NCI-H1092 (cell line): ENCODE results near the gene WWOX.

Source experiments
- DNase-seq: peaks from one replicate; lab custom pipeline; 2025; lab: John Stamatoyannopoulos, UW

Gene WWOX

GRCh38 chr16:79181419-79181818 is 1082.0 kb downstream of the WWOX start:
- no peak for DNase-seq

DNA sequence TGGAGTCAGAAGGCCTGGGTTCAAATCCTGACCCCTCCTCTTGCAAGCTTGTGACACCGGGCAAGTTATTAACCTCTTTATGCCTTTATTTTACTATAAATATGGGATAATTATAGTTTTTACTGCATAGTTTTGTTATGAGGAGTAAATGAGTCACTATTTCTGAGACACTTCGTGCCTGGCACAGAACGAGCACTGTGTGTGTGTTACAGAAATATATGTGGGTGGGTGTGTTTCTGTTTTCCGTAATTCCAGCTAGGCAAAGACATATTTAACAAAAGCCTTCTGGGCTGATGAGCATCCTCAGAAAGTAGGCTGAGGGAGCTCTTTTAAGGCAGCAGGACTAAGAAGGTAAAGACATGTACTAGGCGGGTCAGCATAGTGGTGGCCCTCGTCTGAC is 1083.2 kb downstream of the WWOX start:
- no peak for DNase-seq

- DNase-seq, result no peak
Measured at GRCh38 chr16:79183571-79183970, 1084.1 kb downstream of the WWOX start.

GRCh38 chr16:79184464-79185030 is 1085.1 kb downstream of the WWOX start:
- no peak for DNase-seq

DNA sequence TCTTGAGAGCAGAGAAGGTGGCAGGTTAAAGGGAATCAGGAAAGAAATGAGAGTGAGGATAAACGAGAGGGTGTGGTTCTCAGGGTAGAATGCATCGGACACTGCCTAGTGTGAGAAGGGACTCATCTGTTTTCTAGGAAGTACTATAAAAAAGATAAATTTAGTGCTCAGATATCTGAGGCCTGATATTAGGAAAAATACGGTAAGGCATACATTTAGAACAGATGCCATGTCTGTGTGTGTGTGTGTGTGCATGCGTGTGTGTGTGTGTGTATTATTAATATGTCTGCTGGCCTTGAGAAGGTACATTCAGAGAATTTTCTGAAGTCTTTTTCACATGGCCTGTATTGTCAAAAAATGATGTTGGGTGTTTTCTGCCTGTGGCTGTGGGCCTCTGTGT is 1086.3 kb downstream of the WWOX start:
- DNase-seq, result no peak

- no peak for DNase-seq
Measured at GRCh38 chr16:79186196-79186595, 1086.7 kb downstream of the WWOX start.

DNA sequence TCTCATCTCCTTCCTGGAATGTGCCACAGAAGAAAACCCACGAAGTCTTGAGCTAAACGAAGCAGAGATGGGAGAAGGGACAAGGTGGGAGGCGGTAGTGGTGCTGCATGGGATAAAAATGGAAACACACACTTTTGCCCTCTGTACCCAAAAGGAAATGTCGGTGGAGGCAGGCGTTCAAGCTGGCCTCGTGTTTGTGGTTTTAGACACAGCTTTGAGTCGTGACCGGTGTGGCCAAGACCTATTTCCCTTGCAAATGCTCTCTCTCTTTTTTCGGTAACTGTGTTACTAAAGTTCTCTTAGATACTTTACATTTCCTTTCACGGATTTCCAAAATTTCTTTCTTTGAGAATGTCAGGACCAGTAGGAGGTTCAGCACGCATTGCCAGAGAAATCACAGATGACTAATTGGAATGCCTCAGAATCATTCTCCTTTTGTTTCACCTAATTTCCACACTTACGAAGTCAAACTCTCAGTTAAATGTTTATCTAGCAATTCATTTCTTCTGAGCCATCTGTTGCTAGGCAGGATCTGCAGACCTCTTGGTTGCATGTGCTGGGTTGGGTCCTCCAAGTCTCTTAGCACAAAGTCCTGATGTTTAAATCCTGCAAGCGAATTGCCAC is 1088.8 kb downstream of the WWOX start:
- no peak for DNase-seq

GRCh38 chr16:79188739-79189122 is 1089.3 kb downstream of the WWOX start:
- DNase-seq, result no peak

- DNase-seq, result no peak
Measured at GRCh38 chr16:79190542-79190941, 1091.1 kb downstream of the WWOX start.

DNA sequence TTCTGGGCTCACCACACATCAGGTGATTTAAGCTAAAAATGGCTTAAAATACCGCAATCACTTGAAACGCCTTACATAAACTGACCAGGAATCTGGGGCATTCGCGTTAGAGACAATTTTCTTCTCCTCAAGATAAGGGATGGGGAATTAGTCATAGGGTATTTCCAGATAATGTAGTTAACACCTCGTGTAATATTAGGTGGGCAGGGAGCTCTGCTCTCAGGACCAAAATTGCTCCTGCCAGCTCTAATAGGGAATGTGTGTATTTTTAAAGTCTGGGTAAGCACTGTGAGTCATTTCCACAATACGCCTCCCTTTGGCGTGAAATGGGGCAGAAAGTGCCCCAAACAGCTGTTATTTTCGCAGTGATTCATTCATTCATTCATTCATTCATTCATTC is 1092.5 kb downstream of the WWOX start:
- no peak for DNase-seq

DNA sequence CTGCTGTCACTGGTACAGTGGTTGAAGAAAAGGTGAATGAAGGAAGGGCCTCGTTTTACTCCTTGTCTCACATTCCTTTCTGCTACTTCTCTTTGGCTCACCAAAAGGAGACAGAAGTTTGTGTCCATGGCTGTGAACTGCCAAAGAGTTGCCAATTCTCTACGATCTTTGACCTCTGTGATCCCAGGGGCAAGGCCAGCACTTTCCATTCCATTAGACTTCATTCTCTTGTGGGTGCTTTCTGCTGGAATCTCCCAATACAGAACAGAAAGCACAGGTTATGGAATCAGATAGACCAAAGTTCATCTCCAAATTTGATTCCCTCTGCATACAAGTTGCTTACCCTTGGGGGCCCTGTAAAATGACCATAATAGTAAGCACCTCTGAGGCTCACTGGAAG is 1093.5 kb downstream of the WWOX start:
- DNase-seq, result no peak

DNA sequence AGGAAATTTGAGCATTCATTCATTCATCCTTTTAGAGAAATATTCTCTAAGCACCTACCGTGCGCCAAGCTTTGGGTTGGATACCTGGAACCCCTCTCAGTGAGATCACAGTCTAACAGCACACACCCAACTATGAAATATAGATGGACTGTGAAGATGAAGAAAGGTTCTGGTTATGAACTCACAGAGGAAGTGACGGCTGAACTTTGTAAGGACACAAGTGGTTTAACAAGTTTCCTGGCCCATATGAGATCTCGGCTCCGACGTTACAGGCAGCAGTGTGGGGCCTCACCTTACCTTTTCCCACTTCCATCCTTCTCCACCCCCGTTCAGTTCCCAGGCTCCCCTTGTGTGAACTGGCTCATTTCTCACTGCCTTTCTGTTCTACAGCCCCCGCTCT is 1094.8 kb downstream of the WWOX start:
- no peak for DNase-seq

GRCh38 chr16:79195938-79196337 is 1096.5 kb downstream of the WWOX start:
- DNase-seq, result no peak

DNA sequence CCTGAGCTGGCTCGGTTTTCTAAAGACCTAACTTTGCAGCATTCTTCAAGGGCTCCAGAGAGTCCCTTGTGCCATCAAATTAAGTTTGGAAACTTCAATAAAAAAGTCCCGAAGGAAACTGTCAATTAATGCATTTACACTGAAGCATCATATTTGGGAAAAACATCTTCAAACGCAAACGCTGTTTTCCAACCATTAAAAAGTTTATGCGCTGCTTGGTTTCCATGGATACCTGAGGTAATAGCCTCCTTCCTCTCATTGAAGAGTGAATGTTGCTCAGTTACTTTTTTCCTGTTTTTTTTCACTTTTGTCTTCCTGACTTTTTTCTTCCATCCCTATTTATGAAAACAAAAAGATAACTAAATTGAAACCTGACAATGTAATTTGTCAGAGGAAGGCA is 1102.0 kb downstream of the WWOX start:
- no peak for DNase-seq

DNA sequence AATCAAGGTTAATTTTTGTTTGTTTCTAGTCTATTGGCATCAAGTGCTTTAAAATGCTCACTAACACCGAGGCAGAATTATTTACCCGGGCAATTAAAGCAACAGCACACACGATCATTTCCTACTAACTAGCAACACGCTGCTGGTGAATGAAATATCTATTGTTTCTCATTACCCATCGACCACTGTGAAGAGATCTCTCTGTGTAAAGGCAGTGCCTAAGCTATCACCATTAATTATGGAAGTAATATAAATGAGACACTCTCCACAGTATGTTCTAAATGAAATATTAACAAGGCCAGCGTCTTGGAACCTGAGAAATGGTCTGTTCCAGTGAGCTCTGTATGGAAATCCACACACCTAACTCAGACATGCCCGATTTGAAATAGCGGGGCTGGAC is 1103.5 kb downstream of the WWOX start:
- no peak for DNase-seq

DNA sequence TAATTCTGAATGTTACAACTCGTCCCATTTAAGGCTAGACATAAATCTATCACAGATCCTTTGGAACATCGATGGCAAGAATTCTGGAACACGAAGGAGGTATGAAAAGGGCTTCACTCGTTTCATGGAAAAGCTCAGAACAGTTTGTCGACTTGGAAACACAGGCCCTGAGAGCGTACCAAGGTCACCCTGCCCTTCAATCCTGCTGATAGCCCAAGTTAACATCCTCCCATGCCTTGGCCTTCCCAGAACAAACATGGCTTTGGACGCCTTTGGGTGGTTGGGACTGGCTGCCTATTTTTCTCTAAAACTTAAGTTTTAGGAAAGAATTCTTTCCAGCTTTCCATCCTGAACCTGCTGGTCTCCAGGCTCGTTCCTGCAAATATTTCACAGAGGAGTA is 1105.0 kb downstream of the WWOX start:
- no peak for DNase-seq

GRCh38 chr16:79206889-79207288 is 1107.4 kb downstream of the WWOX start:
- no peak for DNase-seq

DNA sequence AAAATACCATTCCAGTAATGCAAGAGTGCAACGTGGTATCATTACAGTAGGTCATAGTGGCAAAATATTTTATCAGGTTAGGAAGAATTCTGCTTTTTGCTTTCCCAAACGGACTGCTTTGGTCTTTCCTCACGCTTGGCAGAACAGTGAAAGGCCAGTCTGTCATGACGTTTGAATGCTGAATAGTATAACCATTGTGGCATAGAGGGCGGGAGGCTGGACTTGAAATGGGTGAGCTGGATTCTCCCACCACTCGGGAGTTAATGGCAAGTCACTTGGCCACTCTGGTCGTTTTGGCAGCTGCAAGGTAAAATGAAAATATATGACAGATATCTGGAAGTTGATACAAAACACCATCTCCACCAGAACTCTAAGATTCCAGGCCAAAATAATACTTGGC is 1109.9 kb downstream of the WWOX start:
- no peak for DNase-seq

GRCh38 chr16:79210607-79211006 is 1111.2 kb downstream of the WWOX start:
- DNase-seq, result no peak

DNA sequence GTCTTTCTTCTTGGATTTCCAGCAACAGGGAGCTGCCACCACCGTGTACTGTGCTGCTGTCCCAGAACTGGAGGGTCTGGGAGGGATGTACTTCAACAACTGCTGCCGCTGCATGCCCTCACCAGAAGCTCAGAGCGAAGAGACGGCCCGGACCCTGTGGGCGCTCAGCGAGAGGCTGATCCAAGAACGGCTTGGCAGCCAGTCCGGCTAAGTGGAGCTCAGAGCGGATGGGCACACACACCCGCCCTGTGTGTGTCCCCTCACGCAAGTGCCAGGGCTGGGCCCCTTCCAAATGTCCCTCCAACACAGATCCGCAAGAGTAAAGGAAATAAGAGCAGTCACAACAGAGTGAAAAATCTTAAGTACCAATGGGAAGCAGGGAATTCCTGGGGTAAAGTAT is 1112.1 kb downstream of the WWOX start:
- DNase-seq, result no peak

GRCh38 chr16:79212114-79212791 is 1112.8 kb downstream of the WWOX start:
- no peak for DNase-seq

DNA sequence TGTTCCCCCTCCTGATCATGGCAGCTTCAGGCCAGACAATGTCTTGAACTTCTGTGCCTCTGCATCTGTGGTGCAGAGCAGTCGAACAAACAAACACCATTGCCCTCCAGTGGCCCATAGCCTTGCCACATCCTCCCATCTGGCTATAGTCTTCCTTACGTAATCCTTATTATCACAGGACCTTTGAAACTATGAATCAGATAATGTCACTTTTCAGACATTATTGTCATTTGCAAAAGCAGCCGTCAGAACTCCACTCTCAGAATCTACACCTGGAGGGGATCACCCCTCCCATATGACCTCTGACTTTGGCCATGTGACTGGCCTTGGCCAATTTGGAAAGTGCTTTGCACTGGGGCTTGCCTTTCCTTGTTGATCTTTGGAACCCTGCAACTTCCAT is 1113.8 kb downstream of the WWOX start:
- no peak for DNase-seq

DNA sequence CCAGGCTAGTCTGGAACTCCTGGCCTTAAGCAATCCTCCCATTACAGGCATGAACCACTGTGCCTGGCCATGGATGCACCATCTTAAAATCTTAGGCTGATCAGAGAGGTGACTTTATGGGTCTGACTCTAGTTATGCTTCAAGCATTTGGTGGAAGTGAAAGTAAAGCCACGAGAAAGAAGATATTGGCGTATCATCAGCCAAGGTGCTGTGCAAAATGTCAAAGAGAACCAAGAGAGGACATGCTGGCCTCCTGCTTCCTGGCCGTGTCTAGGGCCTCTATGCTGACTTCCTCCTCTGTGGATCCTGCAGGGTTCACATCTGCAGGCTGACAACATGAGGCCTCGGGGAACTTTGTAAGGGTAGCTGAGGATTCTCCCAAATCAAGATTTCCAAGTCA is 1115.8 kb downstream of the WWOX start:
- no peak for DNase-seq
